Heart left ventricle (tissue), 13 donors: ENCODE results near the gene BDKRB2.

Source experiments
- CTCF ChIP-seq, 12 donors: fragments of 200-600 bp; sonication (generic) in 4 of 12; IDR thresholded peaks; one replicate each; pipeline versions ENCODE4 v1.5.0 to v1.8.0; 2018 to 2022; ENCODE audit warnings: antibody characterized with exemption in 12 of 12, mild to moderate bottlenecking in 5 of 12
- POLR2A ChIP-seq, 2 donors: fragments of 450-650 bp; IDR thresholded peaks; one replicate each; pipeline ENCODE4 v1.6.1; 2017; ENCODE audit warnings: antibody characterized with exemption in 2 of 2, mild to moderate bottlenecking in 2 of 2, moderate library complexity in 2 of 2
- donor health status: ischemic (EF 13 %, LVEDD 7.1; RV severe dilation, severe dysfunction).
- donor health status: DM: no; HTN: yes; CAD: no.
- donor health status: DM: no; HTN: no; CAD: no.
- donor health status: ischemic (EF 25% LVEDD 6.9; RV normal size, moderate dysfunction).
- donor health status: ischemic (EF 25% LVEDD 5.7; RV mildly dilated, moderate dysfunction).
- donor health status: ischemic (EF 35%, LVEDD 5.7; RV mildly dilated, moderate dysfunction).
- donor health status: nonischemic (EF 11% LVEDD 7.7; RV severe dilation, severe dysfunction).
- donor health status: DM: yes; HTN: yes; CAD: no.
- donor health status: PGD.
- donor health status: ischemic (EF 29% LVEDD 5.4; RV normal size, mild dysfunction).
- donor health status: nonischemic (EF 23%, LVEDD 6.1; RV moderate dilation, normal function).

- no peak for TF ChIP-seq CTCF (IDR thresholded peaks at IDR 0.05)
- no peak for TF ChIP-seq POLR2A (IDR thresholded peaks at IDR 0.05)
Observed at GRCh38 chr14:96238676-96239265, 34.1 kb downstream of the BDKRB2 start.
